ENCODE data around the gene CDYL. TPM values are rescaled to one million over a fixed set of nuclear protein-coding genes. Genes with fewer than 3 reads are reported as not detected.

The CDYL gene
- total and polyA plus RNA-seq, 4 donors: 3.3 to 25.4 (median 11.0) TPM

GRCh38 chr6:4808396-4808795, 32.2 kb downstream of the CDYL start:
- peaks cover 0 to 5% (median under 1%) of the 10 kb centered on the region in 4 donors for H3K4me1 ChIP-seq (ENCODE audit: control insufficient read depth in 4 of 4, insufficient read depth in 4 of 4, low read length in 3 of 4)
- H3K36me3 ChIP-seq (ENCODE audit: control insufficient read depth in 4 of 4, insufficient read depth in 3 of 4, low read depth in 1 of 4, low read length in 3 of 4): peaks cover 0 to 1% (median 0%) of the 10 kb centered on the region in 4 donors
- H3K9me3 ChIP-seq (ENCODE audit: control insufficient read depth in 4 of 4, low read length in 3 of 4): no peaks in the 10 kb centered on the region
- H3K9ac ChIP-seq (ENCODE audit: low read depth in 1 of 2, low read length in 2 of 2): no peak overlapping the region
- no peak for DNase-seq (ENCODE audit: low spot score)
- TF ChIP-seq RAD21 (IDR thresholded peaks at IDR 0.05) (no peak), CTCF (IDR thresholded peaks at IDR 0.05; ENCODE audit: low read depth, low read length, missing input control) (no peak), ATF3 (IDR thresholded peaks at IDR 0.05) (no peak), ZBTB33 (IDR thresholded peaks at IDR 0.05) (no peak), JUND (IDR thresholded peaks at IDR 0.05) (no peak), FOXA1 (IDR thresholded peaks at IDR 0.05) (no peak), SP1 (IDR thresholded peaks at IDR 0.05) (no peak), RXRA (IDR thresholded peaks at IDR 0.05) (no peak), TAF1 (conservative IDR thresholded peaks at IDR 0.05) (no peak), GABPA (IDR thresholded peaks at IDR 0.05 in 1 of 2, conservative IDR thresholded peaks at IDR 0.05 in 1 of 2) (no peak), HNF4A (conservative IDR thresholded peaks at IDR 0.05) (no peak), MAX (IDR thresholded peaks at IDR 0.05) (no peak), HNF4G (IDR thresholded peaks at IDR 0.05) (no peak)
- WGBS: 93% methylated on average over 6 of the region's 6 CpGs
- H3K4me3 ChIP-seq (ENCODE audit: low read depth in 1 of 3, low read length in 3 of 3): no peak overlapping the region
- no peaks in the 10 kb centered on the region for H3K27me3 ChIP-seq (ENCODE audit: control insufficient read depth in 4 of 4, insufficient read depth in 4 of 4, low read length in 3 of 4)
- H3K27ac ChIP-seq (ENCODE audit: low read depth in 1 of 2, low read length in 2 of 2): no peak overlapping the region

- Histone ChIP-seq H3K9me3 (ENCODE audit: control insufficient read depth in 4 of 4, low read length in 3 of 4) (no peaks in the 10 kb centered on the region), H3K27me3 (ENCODE audit: control insufficient read depth in 4 of 4, insufficient read depth in 4 of 4, low read length in 3 of 4) (no peaks in the 10 kb centered on the region), H3K27ac (ENCODE audit: low read depth in 1 of 2, low read length in 2 of 2) (no peak overlapping the region), H3K4me1 (ENCODE audit: control insufficient read depth in 4 of 4, insufficient read depth in 4 of 4, low read length in 3 of 4) (peaks cover 0 to 5% (median 1%) of the 10 kb centered on the region in 4 donors), H3K9ac (ENCODE audit: low read depth in 1 of 2, low read length in 2 of 2) (no peak overlapping the region), H3K36me3 (ENCODE audit: control insufficient read depth in 4 of 4, insufficient read depth in 3 of 4, low read depth in 1 of 4, low read length in 3 of 4) (peaks cover 0 to 1% (median 0%) of the 10 kb centered on the region in 4 donors), H3K4me3 (ENCODE audit: low read depth in 1 of 3, low read length in 3 of 3) (no peak overlapping the region)
- 82% methylated on average over 5 of the region's 5 CpGs for WGBS
- TF ChIP-seq TAF1 (conservative IDR thresholded peaks at IDR 0.05) (no peak), RAD21 (IDR thresholded peaks at IDR 0.05) (no peak), REST (IDR thresholded peaks at IDR 0.05) (no peak), HNF4A (conservative IDR thresholded peaks at IDR 0.05) (no peak), FOXA1 (IDR thresholded peaks at IDR 0.05) (no peak), HNF4G (IDR thresholded peaks at IDR 0.05) (no peak), JUND (IDR thresholded peaks at IDR 0.05) (no peak), ATF3 (IDR thresholded peaks at IDR 0.05) (no peak), GABPA (IDR thresholded peaks at IDR 0.05 in 1 of 2, conservative IDR thresholded peaks at IDR 0.05 in 1 of 2) (no peak), NR2F2 (IDR thresholded peaks at IDR 0.05) (no peak), ZBTB33 (IDR thresholded peaks at IDR 0.05) (no peak), CTCF (IDR thresholded peaks at IDR 0.05; ENCODE audit: low read depth, low read length, missing input control) (no peak), YY1 (IDR thresholded peaks at IDR 0.05) (no peak), RXRA (IDR thresholded peaks at IDR 0.05) (no peak)
- DNase-seq (ENCODE audit: low spot score): no peak
These were observed 34.1 kb downstream of the CDYL start for GRCh38 chr6:4809999-4810918.

All from liver (tissue), 9 donors.